ENCODE results near the gene LONRF2.

- TF ChIP-seq EZH2 (IDR thresholded peaks at IDR 0.05; ENCODE audit: borderline replicate concordance, low read depth, low read length, poor library complexity, severe bottlenecking) (no peak), CTCF (conservative IDR thresholded peaks at IDR 0.05; ENCODE audit: low read depth, low read length) (no peak)
Measured at GRCh38 chr2:100230754-100231153, 91.5 kb downstream of the LONRF2 start.
